ENCODE data around the gene MCAT.
A peak's percentile ranks its signal among the peaks of the same experiment; 100 is the strongest.
"Not testable (repeated sequence)": the region's sequence is repeated elsewhere in the genome, so short reads cannot be mapped to it uniquely, and the experiment has no call there.

The MCAT gene

DNA sequence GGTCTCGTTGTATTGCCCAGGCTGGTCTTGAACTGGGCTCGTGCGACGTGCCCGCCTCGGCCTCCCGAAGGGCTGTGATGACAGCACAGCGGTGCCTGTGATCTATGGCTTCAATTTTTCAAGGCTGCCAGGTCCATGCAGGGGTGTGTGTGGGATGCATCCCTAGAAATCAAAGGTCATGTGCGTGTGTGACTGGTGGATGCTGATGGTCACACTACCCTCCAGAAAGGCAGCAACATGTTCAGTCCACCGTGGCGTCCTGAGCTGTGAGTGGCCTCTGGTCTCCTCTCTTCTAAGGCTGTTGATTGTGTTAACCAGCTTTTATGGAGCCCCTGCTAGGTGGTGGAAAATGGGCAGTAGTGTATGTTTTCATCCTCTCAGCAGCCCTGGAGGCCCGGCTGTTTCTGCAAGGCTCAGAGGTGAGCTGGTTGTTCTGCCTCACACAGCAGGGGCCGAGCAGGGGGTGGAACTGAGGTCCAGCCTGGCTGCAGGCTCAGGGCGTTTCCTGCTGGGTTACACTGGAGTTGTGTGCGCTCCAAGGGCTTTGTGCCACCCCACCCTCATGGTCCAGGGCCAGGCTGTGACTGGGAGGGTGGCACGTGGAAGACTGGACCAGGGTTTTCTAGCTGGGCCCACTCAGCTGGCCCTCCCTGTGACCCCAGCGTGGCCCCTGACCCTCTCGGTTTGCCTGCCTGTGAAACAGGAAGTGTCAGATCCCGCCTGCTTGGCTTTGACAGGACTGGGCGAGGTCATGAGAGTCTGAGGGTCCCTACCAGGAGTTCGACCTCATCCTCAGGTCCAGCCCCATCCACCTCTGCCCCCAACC is 25.0 kb downstream of the MCAT start:
- DNase-seq, result no peak

DNA sequence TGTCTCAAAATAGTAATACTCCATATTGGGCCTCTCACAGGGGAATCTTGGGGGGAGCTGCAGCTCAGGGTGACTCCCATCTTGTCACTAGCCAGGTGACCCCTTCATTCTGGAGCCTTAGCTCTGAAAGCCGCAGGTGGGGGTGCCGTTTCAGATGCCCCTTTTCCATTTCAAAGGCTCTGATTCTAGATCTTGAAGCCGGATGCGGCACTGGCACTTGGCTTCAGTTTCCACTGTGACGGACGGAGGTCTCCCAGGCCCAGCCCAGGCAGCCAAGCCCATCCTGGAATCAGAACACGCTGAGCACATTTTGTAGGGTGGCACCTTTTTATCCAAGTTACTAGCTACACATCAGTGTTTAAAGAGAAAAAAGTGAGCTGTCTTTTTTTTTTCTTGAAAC is 26.3 kb downstream of the MCAT start:
- no peak for DNase-seq

DNA sequence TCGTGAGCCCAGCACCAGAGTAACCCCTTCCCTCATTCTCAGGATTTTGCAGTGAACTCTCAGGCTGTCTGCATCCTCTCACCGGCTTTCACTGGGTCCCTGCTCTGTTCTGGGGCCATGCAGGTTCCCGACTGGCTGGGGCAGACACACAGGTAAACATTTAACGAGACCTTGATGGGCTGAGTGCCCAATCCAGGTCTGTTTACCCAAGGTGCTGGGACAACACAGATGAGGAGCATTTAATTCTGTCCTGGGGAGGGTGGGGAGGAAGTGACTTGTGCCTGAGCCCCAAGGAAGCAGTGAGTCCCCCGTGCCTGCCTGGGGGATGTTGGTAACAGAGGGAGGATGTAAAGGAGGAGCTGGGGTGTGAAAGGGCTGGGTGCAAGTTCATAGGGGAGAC is 28.2 kb downstream of the MCAT start:
- DNase-seq, result no peak

DNA sequence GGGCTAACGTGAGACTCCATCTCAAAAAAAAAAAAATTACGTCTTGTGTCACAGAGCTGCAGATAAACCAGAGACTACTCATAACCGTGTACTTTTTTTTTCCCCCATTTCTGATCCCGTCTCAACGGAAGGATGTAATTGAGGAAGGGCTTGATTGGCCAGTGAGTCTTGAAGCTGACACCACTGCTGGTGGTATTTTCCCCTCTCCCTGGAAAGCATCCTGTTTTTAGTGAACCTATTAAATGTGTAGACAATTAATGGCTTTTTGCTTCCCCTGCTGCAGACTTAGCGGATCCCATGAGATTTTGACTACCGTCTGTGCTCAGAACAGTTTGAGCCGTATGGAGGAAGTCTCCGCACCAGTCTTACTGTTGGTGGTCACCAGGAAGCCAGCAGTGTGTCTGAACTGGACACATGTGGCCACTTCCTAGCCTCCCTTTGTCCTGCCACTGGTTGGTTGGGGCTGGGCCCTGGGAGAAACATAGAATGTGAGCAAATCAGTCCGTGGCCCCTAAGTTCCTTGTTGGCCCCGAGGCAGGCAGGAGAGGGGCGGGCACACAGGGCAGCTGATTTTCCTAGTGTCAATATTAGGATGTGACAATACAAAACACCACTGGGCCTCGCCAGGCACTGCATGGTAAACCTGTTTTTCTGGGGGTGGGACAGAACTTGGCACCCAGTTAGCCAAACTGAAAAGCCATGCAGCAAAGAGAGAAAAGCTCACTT is 29.5 kb downstream of the MCAT start:
- no peak for DNase-seq

DNA sequence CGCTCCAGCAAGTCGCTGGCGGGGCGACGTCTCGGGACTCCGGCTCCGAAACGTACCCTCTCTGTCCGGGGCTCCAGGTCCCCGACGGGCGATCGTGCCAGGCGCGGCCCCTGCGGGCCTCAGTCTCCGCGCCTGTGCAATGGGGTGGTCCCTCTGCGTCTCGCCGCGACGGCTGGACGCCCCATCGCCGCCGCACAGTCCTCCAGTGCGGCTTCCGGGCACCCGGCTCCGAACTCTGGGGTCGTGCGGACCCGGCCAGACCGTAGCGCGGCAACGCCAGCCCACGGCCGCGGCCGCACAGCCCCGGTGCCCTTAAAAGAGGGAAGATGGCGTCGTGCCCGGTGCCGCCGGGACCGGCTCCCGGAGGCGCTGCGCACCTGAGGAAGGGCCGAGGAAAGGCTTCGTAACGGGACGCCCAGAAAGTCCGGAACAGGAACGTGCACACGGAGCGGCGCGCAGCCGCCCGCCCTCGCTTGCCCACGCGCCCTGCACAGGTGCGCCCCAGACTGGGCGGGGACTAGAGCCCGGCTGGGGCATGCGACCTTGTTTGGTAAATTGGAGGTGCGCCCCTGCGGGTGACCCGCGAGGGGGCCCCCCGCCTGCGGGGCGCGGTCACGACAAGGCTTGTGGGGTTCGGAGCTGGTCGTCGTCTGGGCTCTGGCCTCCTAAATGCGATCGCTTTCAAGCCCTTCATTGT is 32.1 kb downstream of the MCAT start:
- DNase-seq, result peak; percentile 24

DNA sequence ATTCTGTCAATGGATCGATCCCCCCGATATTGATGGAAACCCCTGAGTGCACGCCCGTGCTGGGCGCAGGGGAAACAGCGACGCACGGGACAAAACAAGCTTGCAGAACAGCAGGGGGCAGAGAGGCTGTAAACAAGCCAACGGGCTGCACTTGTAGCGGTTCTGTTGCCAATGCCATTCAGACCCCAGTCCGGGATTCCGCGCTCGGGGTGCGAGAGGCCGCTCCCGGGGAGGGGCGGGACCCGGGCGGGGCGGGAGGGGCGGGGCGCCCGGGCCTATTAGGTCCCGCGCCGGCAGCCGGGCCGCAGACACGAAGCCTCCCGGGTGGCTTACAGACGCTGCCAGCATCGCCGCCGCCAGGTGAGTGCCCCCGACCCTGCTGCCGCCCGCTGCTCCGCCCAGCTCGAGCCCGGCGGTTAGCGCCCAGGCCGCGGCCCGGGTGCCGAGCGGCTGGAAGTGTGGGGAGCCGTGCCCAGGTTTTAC is 32.7 kb downstream of the MCAT start, which contains the start of gene BIK:
Gene BIK (plus strand): TSS at position 307 of the 483 bp plus-strand sequence. CDS start 13,273 bp downstream, outside the sequence.
- peak; percentile 24 for DNase-seq

DNA sequence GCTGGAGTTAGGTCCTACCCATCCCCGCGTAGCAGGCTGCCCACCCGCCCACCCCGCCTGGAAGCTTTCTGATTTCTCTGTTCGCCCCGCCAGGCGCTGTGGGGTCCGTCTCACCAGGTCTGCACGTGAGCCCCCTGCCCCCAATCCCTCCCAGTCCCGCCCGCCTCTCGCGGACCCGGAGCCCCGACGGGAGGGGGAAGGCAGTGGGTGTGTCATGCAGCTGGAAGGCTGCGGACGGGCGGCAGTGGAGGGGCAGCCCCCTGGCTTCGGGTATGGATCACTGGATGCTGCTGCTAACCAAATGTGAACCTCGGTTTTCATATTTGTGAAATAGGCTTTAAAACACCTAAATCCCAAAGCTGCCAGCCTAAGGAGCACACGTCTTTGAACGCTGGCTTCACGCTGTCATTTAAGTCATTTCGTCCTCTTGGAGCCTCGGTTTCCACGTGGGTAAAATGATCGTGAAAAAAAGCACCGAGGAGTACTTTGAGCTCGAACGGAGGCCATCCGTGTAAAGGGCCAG is 33.2 kb downstream of the MCAT start:
- no peak for DNase-seq

DNA sequence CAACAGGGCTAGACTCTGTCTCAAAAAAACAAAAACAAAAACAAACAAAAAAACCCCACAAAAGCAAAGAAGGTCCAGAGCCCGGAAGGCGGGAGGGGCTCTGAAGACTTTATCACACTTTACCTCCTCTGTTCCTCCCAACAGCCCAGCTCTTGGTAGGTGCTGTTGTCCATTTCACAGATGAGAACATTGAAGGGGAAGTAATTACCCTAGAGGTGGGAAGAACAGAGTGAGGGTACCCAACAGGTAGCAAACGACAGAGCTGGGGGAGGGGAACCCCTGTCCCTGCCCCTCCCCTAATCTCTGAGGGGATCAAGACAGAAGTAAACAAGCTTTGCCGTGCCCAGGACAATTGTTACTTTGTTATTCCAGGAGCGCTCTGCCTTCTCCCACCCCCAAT is 33.7 kb downstream of the MCAT start:
- DNase-seq, result no peak

DNA sequence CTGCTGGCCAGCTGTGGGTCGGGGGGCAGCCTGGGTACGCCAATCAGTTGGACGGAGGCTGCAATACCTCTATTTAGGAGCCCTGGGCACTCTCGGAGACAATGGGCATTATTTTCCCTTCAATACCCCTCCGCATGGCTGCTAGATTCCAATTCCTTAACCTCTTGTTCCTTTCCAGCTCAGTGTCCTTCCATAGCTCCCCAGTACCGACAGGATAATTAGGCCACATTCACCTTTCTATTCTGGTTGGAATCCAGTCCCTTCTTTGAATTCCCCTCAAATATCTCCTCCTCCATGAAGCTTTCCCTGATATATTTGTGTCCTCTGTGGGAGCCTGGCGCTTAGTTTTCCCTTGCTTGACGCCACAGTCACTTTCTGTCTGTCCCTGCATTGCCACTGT is 36.9 kb downstream of the MCAT start:
- DNase-seq, result no peak

DNA sequence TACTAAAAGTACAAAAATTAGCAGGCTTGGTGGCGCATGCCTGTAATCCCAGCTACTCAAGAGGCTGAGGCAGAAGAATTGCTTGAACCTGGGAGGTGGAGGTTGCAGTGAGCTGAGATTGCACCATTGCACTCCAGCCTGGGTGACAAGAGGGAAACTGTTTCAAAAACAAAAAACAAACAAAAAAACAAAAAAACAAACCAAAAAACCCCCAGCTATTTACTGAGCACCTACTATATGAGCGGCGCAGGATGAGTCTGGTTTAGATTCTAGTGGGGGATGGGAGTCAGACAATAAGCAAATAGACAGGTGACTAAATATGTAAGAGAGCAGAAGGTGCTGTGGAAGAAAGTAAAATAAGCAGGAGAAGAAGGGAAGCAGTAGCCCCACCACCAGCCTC is 38.2 kb downstream of the MCAT start:
- not testable (repeated sequence) for DNase-seq

DNA sequence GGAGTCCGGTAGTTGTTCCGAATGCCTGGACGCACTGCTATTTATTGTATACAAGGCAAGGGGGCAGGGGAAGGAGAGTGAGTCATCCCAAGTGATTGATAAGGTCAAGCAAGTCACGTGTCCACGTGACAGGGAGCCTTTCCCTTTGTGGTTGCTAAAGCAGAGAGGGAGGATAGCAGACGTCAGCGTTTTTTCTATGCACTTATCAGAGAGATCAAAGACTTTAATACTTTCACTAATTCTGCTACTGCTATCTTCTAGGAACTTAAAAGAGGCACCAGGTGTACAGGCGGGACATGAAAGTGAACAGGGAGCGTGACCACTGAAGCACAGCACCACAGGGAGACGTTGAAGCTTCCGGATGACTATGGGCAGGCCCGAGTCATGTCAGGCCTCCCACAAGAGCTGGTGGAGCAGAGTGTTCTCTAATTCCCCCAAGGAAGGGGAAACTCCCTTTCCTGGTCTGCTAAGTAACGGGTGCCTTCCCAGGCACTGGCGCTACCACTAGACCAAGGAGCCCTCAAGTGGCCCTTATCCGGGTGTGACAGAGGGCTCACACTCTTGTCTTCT is 39.1 kb downstream of the MCAT start:
- DNase-seq, result not testable (repeated sequence)

DNA sequence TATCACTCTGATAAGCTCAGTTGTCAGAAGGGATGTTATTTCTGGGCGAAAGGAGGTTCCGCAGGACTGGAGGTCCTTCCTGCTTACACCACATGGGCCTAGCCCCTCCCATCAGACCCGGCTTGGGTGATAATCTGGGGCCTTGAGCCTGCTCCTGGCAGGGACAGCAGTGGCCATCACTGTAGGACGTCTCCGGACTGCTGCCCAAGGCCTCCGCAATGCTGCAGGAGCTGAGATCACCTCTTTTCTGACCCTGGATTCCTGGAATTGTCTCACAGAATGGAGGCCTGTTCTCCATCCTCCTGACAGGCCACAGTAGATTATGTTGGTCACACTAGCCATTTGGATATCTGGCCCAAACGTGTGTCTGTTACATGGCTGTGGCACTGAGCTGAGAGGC is 41.9 kb downstream of the MCAT start:
- DNase-seq, result no peak

DNA sequence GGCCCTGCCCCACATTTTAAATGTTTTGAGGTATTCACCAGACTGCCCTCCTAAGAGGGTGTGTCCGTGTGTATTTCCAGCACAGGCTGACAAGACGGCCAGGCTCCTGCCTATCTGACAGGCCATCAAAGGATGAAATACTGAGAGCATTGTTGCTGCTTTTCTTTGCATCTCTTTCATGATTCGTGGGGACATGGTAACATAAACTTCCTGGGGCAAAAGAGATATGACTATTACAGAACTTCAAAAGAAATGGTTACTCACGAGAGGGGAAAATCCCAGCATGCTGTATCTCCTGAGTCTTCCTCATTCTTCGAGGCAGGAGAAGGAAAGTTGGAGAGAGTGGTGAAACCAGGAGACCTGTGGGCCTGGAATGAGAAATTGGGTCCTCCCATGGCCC is 43.0 kb downstream of the MCAT start:
- DNase-seq, result no peak

DNA sequence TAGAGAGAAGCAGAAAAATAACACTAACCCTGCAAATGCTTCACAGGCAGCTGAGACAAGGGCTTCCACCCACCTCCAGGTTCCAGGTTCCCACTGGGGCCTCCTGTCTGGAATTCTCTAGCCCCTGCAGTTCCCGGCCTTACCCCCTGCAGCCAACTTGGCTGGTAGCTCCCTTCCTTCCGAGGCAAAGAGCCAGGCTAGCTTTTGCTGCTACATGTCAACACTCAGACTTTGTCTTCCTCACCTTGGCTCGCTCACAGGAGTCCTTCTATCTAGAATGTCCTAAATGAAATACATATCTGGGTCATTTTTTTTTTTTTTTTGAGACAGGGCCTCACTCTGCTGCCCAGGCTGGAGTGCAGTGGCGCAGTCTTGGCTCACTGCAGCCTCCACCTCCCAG is 44.1 kb downstream of the MCAT start:
- DNase-seq, result no peak

DNA sequence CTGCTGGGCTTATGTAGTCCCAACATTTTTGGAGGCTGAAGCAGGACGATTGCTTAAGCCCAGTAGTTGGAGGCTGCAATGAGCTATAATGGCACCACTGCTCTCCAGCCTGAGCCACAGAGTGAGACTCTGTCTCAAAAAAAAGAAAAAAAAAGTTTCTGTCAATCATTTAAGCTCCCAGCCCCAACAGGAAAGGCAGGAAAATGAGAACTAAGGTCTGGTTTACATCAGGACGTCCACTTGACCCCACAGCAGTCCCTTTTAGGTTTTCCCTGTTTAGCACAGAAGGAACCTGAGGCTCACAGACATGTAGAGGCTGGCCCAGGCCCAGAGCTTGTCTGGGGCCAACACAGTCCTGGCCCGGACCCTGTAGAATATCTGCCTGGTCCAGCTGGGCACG is 44.8 kb downstream of the MCAT start:
- no peak for DNase-seq

DNA sequence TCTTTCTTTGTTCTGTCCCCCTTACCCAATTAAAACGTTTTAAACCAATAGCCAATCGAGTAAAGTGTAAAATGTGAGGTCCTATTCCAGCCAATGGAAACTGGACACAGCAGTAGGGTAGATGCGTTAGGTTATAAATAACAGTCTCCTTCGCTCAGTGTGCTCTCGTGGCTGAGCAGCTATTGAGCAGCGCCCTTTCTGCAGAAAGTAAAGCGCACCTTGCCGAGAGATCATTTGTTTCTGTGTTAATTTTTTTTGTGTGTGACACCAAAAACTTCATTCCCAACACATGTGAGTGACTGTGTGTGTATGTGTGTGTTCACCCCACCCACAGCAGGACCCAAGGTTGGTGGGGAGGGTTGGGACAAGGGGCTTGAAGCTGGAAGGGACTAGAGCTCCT is 46.8 kb downstream of the MCAT start:
- no peak for DNase-seq

DNA sequence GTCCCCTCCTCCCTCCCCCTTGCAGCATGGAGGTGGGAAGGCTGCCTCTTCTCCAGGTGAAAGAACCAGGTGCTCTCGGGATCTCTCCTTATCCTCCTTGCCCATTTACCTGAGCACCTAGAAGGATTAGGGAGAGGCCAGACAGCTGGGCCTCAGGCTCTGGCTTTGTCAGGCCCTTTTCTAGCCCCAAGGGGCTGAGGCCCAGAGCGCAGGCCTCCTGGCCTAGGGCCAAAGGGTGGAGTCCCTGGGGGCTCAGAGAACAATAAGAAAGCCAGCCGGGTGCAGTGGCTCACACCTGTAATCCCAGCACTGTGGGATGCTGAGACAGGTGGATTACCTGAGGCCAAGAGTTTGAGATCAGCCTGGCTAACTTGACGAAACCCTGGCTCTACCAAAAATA is 48.6 kb downstream of the MCAT start:
- DNase-seq, result no peak

DNA sequence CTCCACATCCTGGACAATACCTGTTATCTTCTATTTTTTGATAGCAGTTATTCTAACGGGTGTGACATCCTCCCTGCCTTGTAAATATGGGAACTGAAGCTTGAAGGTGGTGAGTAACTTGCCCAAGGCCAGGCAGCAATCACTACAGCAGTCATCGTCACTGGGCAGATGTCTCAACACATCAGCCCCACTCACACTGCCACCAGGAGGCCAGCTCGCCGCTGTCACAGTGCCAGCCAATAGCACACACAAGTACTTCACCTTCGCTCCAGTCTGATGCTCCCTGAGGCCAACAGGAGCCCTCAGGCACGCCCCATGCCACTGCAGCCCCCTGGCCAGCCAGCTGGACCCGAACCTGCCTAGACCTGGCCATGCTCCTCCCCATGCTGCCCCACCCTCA is 49.1 kb downstream of the MCAT start:
- no peak for DNase-seq

DNA sequence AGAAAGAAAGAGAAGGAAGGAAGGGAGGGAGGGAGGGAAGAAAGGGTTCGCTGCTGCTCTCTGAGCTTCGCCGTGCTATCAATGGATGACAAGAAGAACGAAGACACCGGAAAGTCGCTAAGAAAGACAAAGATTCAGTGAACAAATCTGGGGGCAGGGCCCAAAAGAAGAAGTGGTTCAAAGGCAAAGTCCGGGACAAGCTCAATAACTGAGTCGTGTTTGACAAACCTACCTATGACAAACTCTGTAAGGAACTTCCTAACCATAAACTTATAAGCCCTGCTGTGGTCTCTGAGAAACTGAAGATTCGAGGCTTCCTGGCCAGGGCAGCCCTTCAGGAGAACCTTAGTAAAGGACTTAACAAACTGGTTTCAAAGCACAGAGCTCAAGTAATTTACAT is 51.1 kb downstream of the MCAT start:
- DNase-seq, result no peak

DNA sequence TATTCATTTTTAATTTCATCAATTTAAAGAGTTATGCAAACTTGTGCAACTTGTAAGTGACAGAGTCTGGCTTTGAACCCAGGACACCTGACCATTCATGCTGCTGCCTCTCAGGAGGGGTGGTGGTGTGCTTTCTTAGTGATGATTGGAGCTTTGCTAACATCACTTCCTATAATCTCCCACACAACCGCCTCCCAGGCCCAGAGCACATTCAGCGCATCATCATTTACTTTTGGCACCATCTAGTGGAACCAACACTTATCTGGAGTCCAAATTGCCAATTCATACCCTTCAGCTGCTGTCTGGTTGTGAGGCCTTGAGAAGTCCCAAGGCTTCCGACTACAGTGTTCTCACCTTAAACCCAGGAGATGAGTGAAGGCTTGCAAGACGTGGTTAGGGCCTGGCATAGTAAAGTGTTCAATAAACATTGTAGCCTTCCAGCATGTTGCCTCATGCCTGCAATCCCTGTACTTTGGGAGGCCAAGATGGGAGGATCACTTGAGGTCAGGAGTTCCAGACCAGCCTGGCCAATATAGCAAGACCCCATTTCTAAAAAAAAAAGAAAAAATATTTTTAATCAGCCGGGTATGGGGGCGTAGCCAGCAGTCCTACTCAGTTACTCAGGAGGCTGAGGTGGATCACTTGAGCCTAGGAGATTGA is 52.9 kb downstream of the MCAT start:
- no peak for DNase-seq

DNA sequence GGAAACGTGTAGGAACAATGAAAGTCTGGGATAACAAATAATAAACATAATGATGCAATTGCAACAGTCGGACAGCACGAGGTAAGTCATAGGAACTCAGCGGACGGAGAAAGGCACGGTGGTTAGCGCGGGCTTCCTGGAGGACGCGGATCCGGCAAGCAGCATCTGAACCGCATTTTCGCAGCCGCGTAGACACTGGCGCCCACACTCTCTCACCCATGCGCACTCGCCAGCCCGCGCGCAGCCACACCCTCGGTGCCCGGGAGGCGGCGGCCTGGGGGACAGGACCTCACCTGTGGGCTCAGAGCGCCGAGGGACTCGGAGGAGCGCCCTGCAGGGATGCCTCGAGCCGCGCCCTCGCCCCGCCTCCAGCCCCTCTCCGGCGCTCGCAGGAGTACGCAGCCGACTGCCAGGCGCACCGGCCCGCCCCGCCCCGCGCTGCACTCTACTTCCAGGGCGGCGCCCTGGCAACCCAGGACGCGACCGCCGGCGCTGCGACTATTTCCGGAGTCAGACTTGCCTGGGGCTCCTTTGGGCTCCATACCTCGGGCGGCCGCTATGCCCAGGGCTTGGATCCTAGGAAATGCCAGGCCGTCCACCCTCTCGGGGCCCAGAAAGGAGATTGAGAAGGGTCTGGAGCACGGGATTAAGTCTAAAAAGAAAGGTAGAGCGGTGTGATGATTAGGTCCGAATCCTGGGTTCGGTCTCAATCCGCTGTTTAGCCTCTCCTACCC is 54.0 kb downstream of the MCAT start, which contains the start of gene TTLL1:
Gene TTLL1 (minus strand): TSS at position 408 of the 734 bp plus-strand sequence. CDS start 13,805 bp downstream, outside the sequence.
- DNase-seq, result peak; percentile 79

DNA sequence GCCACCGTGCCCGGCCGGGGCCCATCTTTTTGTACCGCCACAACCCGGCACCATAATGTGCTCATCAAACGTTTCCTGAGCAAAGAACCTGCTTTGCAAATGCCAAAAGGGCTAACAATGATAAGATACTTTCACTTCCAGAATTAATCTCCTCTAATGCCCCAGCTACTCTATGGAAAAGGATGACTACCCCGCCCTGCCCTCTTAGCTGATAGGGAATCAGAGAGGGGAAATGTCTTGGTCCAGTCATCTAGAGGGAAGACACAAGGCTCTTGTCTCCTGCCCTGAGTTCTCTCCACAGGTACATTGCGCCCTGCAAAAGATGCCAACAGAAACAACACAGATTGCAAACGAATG is 54.6 kb downstream of the MCAT start:
- DNase-seq, result no peak
